Natural killer cell treated with Interleukin-12 subunit alpha and Interleukin-12 subunit beta and Interleukin-15 and Interleukin-18, amount 100 ng/mL, for 72 hours (primary cell): ENCODE results near the gene MYO1D. TPM values are rescaled to one million over a fixed set of nuclear protein-coding genes. Genes with fewer than 3 reads are reported as not detected.

ENCODE experiments used
- ATAC-seq, 2 donors: fragments of 150-1000 bp; cut with Tn5 transposase in 1 of 2; sonication (Bioruptor Pico), chemical (Tn5 transposase) in 1 of 2; 2 replicates each; pipeline ENCODE4 v1.10.0; 2021
- DNase-seq: peaks from one replicate; pipeline ENCODE4 v3.0.0; 2022; ENCODE audit warnings: low spot score
- H3K27ac Mint-ChIP-seq, 2 donors: 1 replicate in 1 of 2; 2 replicates in 1 of 2; pipeline ENCODE4 v1.8.0; 2022; ENCODE audit warnings: mixed read lengths in 2 of 2, mild to moderate bottlenecking in 1 of 2, moderate library complexity in 1 of 2
- H3K27me3 Mint-ChIP-seq, 2 donors: 1 replicate in 1 of 2; 2 replicates in 1 of 2; pipeline ENCODE4 v1.8.0; 2022; ENCODE audit warnings: mixed read lengths in 2 of 2
- H3K36me3 Mint-ChIP-seq: one replicate; pipeline ENCODE4 v1.8.0; 2022; ENCODE audit warnings: mixed read lengths
- H3K4me1 Mint-ChIP-seq, 2 donors: 1 replicate in 1 of 2; 2 replicates in 1 of 2; pipeline ENCODE4 v1.8.0; 2022; ENCODE audit warnings: low read depth in 2 of 2, mixed read lengths in 2 of 2, mild to moderate bottlenecking in 1 of 2
- H3K4me3 Mint-ChIP-seq: one replicate; pipeline ENCODE4 v1.8.0; 2022; ENCODE audit warnings: mixed read lengths
- H3K9me3 Mint-ChIP-seq: 2 replicates; pipeline ENCODE4 v1.8.0; 2022; ENCODE audit warnings: mixed read lengths
- total RNA-seq, 2 donors: library from RNA; stranded (reverse); gene quantifications; one replicate each; pipeline ENCODE4 v1.2.3, GENCODE V29; 2022

Gene MYO1D
- total RNA-seq, 2 donors from 2014 or later: 25.7 to 25.8 TPM

- H3K27ac Mint-ChIP-seq: no peak overlapping the region
- DNase-seq: no peak
- peaks cover 22 to 24% of the 10 kb centered on the region in 2 donors for H3K4me1 Mint-ChIP-seq
- no peak for ATAC-seq
- H3K4me3 Mint-ChIP-seq: no peak overlapping the region
- H3K27me3 Mint-ChIP-seq: peaks cover 16 to 20% of the 10 kb centered on the region in 2 donors
- H3K9me3 Mint-ChIP-seq: no peaks in the 10 kb centered on the region
- H3K36me3 Mint-ChIP-seq: no peaks in the 10 kb centered on the region
Measured at GRCh38 chr17:32879134-32879533, 2.2 kb upstream of the MYO1D start.

- no peaks in the 10 kb centered on the region for H3K36me3 Mint-ChIP-seq
- peaks cover 22 to 24% of the 10 kb centered on the region in 2 donors for H3K4me1 Mint-ChIP-seq
- peak overlapping the region; percentile 86 for H3K4me3 Mint-ChIP-seq
- no peak for ATAC-seq
- no peak for DNase-seq
- H3K27ac Mint-ChIP-seq: peak overlapping the region; percentile 82 to 84
- no peaks in the 10 kb centered on the region for H3K9me3 Mint-ChIP-seq
- peaks cover 16 to 17% of the 10 kb centered on the region in 2 donors for H3K27me3 Mint-ChIP-seq
Measured at GRCh38 chr17:32878211-32878610, 1.3 kb upstream of the MYO1D start.

GRCh38 chr17:32877164-32877764 is 340 bp upstream of the MYO1D start:
- Mint-ChIP-seq H3K27ac (peak overlapping the region; percentile 82 to 84), H3K4me1 (peaks cover 22% of the 10 kb centered on the region in 2 donors)
- ATAC-seq: peak; percentile 99

GRCh38 chr17:32875923-32876416 is 954 bp downstream of the MYO1D start:
- no peak for DNase-seq
- H3K4me3 Mint-ChIP-seq: peak overlapping the region; percentile 97
- peak overlapping the region; percentile 70 to 84 for H3K27ac Mint-ChIP-seq

More at GRCh38 chr17:32877164-32877764, 340 bp upstream of the MYO1D start:
- Mint-ChIP-seq H3K9me3 (no peaks in the 10 kb centered on the region), H3K36me3 (no peaks in the 10 kb centered on the region), H3K4me3 (peak overlapping the region; percentile 86), H3K27me3 (peaks cover 16 to 17% of the 10 kb centered on the region in 2 donors)
- DNase-seq: peak; percentile 96

GRCh38 chr17:32875230-32875917 is 1.6 kb downstream of the MYO1D start:
- Mint-ChIP-seq H3K9me3 (no peaks in the 10 kb centered on the region), H3K4me3 (peak overlapping the region; percentile 97), H3K4me1 (peaks cover 23 to 27% of the 10 kb centered on the region in 2 donors), H3K27me3 (peaks cover 7 to 10% of the 10 kb centered on the region in 2 donors), H3K27ac (peak overlapping the region; percentile 70 to 84), H3K36me3 (no peaks in the 10 kb centered on the region)
- ATAC-seq: no peak
- DNase-seq: no peak

More at GRCh38 chr17:32875923-32876416, 954 bp downstream of the MYO1D start:
- no peak for ATAC-seq
- no peaks in the 10 kb centered on the region for H3K9me3 Mint-ChIP-seq
- no peaks in the 10 kb centered on the region for H3K36me3 Mint-ChIP-seq
- peaks cover 11% of the 10 kb centered on the region in 2 donors for H3K27me3 Mint-ChIP-seq
- H3K4me1 Mint-ChIP-seq: peaks cover 21 to 27% of the 10 kb centered on the region in 2 donors

GRCh38 chr17:32873114-32873513 is 3.8 kb downstream of the MYO1D start:
- ATAC-seq (no peak), DNase-seq (no peak)
- H3K9me3 Mint-ChIP-seq: no peaks in the 10 kb centered on the region
- no peak overlapping the region for H3K4me3 Mint-ChIP-seq
- H3K4me1 Mint-ChIP-seq: peaks cover 16 to 21% of the 10 kb centered on the region in 2 donors
- H3K36me3 Mint-ChIP-seq: no peaks in the 10 kb centered on the region
- no peak overlapping the region for H3K27ac Mint-ChIP-seq
- peaks cover 0 to 10% of the 10 kb centered on the region in 2 donors for H3K27me3 Mint-ChIP-seq

- ATAC-seq (no peak), DNase-seq (no peak)
- no peak overlapping the region for H3K27ac Mint-ChIP-seq
- peaks cover 0 to 10% of the 10 kb centered on the region in 2 donors for H3K27me3 Mint-ChIP-seq
- no peak overlapping the region for H3K4me3 Mint-ChIP-seq
- no peaks in the 10 kb centered on the region for H3K36me3 Mint-ChIP-seq
- no peaks in the 10 kb centered on the region for H3K9me3 Mint-ChIP-seq
- peaks cover 12% of the 10 kb centered on the region in 2 donors for H3K4me1 Mint-ChIP-seq
Measured at GRCh38 chr17:32871746-32872145, 5.2 kb downstream of the MYO1D start.

- DNase-seq: no peak
- no peak for ATAC-seq
- H3K4me1 Mint-ChIP-seq: peaks cover 9 to 12% of the 10 kb centered on the region in 2 donors
- H3K27ac Mint-ChIP-seq: no peak overlapping the region
- no peaks in the 10 kb centered on the region for H3K9me3 Mint-ChIP-seq
- no peak overlapping the region for H3K4me3 Mint-ChIP-seq
- H3K36me3 Mint-ChIP-seq: no peaks in the 10 kb centered on the region
- peaks cover 0 to 15% of the 10 kb centered on the region in 2 donors for H3K27me3 Mint-ChIP-seq
Measured at GRCh38 chr17:32870969-32871368, 6.0 kb downstream of the MYO1D start.

- H3K4me3 Mint-ChIP-seq: no peak overlapping the region
- DNase-seq: no peak
- H3K36me3 Mint-ChIP-seq: no peaks in the 10 kb centered on the region
- H3K27ac Mint-ChIP-seq: no peak overlapping the region
- H3K4me1 Mint-ChIP-seq: peaks cover 5 to 12% of the 10 kb centered on the region in 2 donors
- no peaks in the 10 kb centered on the region for H3K9me3 Mint-ChIP-seq
- no peak for ATAC-seq
- peaks cover 0 to 19% of the 10 kb centered on the region in 2 donors for H3K27me3 Mint-ChIP-seq
Measured at GRCh38 chr17:32870027-32870670, 6.8 kb downstream of the MYO1D start.

- no peak for DNase-seq
- no peaks in the 10 kb centered on the region for H3K36me3 Mint-ChIP-seq
- no peak for ATAC-seq
- peaks cover 0 to 20% of the 10 kb centered on the region in 2 donors for H3K27me3 Mint-ChIP-seq
- peaks cover 5 to 10% of the 10 kb centered on the region in 2 donors for H3K4me1 Mint-ChIP-seq
- H3K9me3 Mint-ChIP-seq: no peaks in the 10 kb centered on the region
- no peak overlapping the region for H3K27ac Mint-ChIP-seq
- no peak overlapping the region for H3K4me3 Mint-ChIP-seq
Measured at GRCh38 chr17:32869345-32870026, 7.4 kb downstream of the MYO1D start.

GRCh38 chr17:32865141-32865540 is 11.8 kb downstream of the MYO1D start:
- DNase-seq (no peak), ATAC-seq (no peak)
- H3K9me3 Mint-ChIP-seq: no peaks in the 10 kb centered on the region
- no peak overlapping the region for H3K27ac Mint-ChIP-seq
- no peak overlapping the region for H3K4me3 Mint-ChIP-seq
- peaks cover 0 to 22% of the 10 kb centered on the region in 2 donors for H3K27me3 Mint-ChIP-seq
- no peaks in the 10 kb centered on the region for H3K36me3 Mint-ChIP-seq
- H3K4me1 Mint-ChIP-seq: peaks cover 6 to 18% of the 10 kb centered on the region in 2 donors

- Mint-ChIP-seq H3K9me3 (no peaks in the 10 kb centered on the region), H3K27me3 (peaks cover 0 to 23% of the 10 kb centered on the region in 2 donors), H3K4me3 (no peak overlapping the region), H3K4me1 (peaks cover 16 to 27% of the 10 kb centered on the region in 2 donors), H3K36me3 (peaks cover 4% of the 10 kb centered on the region), H3K27ac (no peak overlapping the region)
- DNase-seq (no peak), ATAC-seq (no peak)
Measured at GRCh38 chr17:32863559-32863958, 13.4 kb downstream of the MYO1D start.

GRCh38 chr17:32862940-32863339 is 14.0 kb downstream of the MYO1D start:
- H3K9me3 Mint-ChIP-seq: no peaks in the 10 kb centered on the region
- H3K36me3 Mint-ChIP-seq: peaks cover 4% of the 10 kb centered on the region

More at GRCh38 chr17:32862940-32863339, 14.0 kb downstream of the MYO1D start:
- H3K4me3 Mint-ChIP-seq: no peak overlapping the region
- peak overlapping the region in 1 of 2 donors; percentile 23 for H3K27ac Mint-ChIP-seq
- ATAC-seq: no peak
- no peak for DNase-seq
- peaks cover 16 to 27% of the 10 kb centered on the region in 2 donors for H3K4me1 Mint-ChIP-seq
- peaks cover 0 to 19% of the 10 kb centered on the region in 2 donors for H3K27me3 Mint-ChIP-seq
